IMR-90 (cell line): ENCODE data around the gene SGSM2.

ENCODE experiments used
- CEBPB ChIP-seq: IDR thresholded peaks from 2 replicates; pipeline ENCODE4 v1.6.1; 2012; ENCODE audit warnings: low read depth, low read length, improper control_type of control experiment
- CTCF ChIP-seq: conservative IDR thresholded peaks from 2 replicates; pipeline ENCODE4 v1.5.1; 2012; ENCODE audit warnings: mild to moderate bottlenecking, low read depth, low read length, improper control_type of control experiment
- ELK1 ChIP-seq: fragments of 150-350 bp; IDR thresholded peaks from 2 replicates; pipeline ENCODE4 v1.6.1; 2016; ENCODE audit warnings: low read depth, mild to moderate bottlenecking, low read length, moderate library complexity, borderline replicate concordance
- MXI1 ChIP-seq: IDR thresholded peaks from 2 replicates; pipeline ENCODE4 v1.6.1; 2012; ENCODE audit warnings: low read depth, mild to moderate bottlenecking, low read length, moderate library complexity, borderline replicate concordance
- POLR2A ChIP-seq: IDR thresholded peaks from 2 replicates; pipeline ENCODE4 v1.6.1; 2012; ENCODE audit warnings: mild to moderate bottlenecking, low read depth, low read length
- RAD21 ChIP-seq: IDR thresholded peaks from 2 replicates; pipeline ENCODE4 v1.6.1; 2012; ENCODE audit warnings: low read length, improper control_type of control experiment
- RCOR1 ChIP-seq: IDR thresholded peaks from 2 replicates; pipeline ENCODE4 v1.6.1; 2012; ENCODE audit warnings: mild to moderate bottlenecking, low read length, improper control_type of control experiment; ENCODE audit not compliant: insufficient replicate concordance
- RFX5 ChIP-seq: IDR thresholded peaks from 2 replicates; pipeline ENCODE4 v1.8.0; 2012; ENCODE audit warnings: low read depth, mild to moderate bottlenecking, low read length, moderate library complexity
- SMC3 ChIP-seq: fragments of 150-350 bp; IDR thresholded peaks from 2 replicates; pipeline ENCODE4 v1.6.1; 2016; ENCODE audit warnings: low read depth, mild to moderate bottlenecking, antibody characterized with exemption, low read length, moderate library complexity

- TF ChIP-seq CTCF (no peak), MXI1 (no peak), RFX5 (no peak), CEBPB (no peak), POLR2A (no peak), RAD21 (no peak), ELK1 (no peak), SMC3 (no peak), RCOR1 (no peak)
These were observed 1.5 kb upstream of the SGSM2 start for GRCh38 chr17:2335726-2336214.
